Spleen (tissue), 7 donors: ENCODE measurements around the gene FDX2.

Source experiments
- POLR2A ChIP-seq, 3 donors: fragments of 450-650 bp; IDR thresholded peaks; one replicate each; pipeline ENCODE4 v1.5.1; 2017; ENCODE audit warnings: antibody characterized with exemption in 3 of 3, mild to moderate bottlenecking in 1 of 3
- POLR2AphosphoS5 ChIP-seq, 3 donors: sonication (generic); formaldehyde crosslinking; IDR thresholded peaks; one replicate each; pipeline ENCODE4 v1.5.1; 2017; ENCODE audit warnings: antibody characterized with exemption in 3 of 3
- TF ChIP-seq, protein P1 (sequence below), 11 experiments: fragments of 200-600 bp in 7 of 11; fragments of 450-650 bp in 4 of 11; sonication (generic) in 4 of 11; IDR thresholded peaks in 8 of 11; conservative IDR thresholded peaks in 3 of 11; 1 replicate in 7 of 11; 2 replicates in 4 of 11; pipeline versions ENCODE4 v1.4.0 to v1.8.0; 2016 to 2021; ENCODE audit warnings: antibody characterized with exemption in 11 of 11, inconsistent platforms in 4 of 11, mild to moderate bottlenecking in 1 of 11
- donor health status: DM: no; HTN: no; CAD: no; lungs with moderate emphysema.
- donor health status: DM: no; HTN: no; CAD: no.
- donor health status: DM: no; HTN: no; CAD: no.

DNA sequence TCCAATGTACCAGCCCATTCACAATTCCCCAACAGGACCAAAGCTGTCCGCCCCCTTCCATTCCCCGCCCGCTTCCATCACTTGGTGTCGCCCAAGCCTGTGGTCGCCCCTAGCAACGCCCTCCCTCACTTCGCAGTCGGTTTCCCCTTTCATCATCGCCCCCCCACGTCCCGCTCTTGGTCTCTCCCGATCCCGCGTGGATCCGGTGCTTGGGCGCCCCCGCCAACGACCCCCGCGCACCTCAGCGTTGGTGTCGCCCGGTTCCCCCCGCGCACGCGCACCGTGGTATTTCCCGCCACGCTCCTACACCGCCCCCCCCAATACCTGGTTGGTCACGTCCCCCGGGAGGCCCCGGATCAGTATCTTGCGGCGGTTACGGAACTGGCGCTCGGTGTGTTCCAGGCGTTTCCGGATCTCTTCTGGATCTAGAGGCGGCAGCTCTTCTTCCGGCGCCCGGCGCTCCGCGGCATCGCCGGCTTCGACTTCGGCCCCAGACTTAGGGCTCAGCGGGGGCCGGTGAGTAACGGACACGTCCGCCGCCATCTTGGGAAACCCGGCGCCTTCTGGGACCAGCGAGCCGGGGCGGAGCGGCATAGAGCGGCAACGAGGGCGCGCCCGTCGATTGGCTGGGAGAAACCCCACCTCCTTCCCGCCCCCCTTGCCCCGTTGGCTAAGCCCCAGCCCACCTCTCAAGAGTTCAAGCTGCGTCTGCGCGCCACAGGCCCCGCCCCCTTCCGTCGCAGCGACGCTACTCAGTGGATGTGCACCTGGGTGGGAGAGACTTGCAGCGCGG lies 17.3 kb upstream of the FDX2 start, which contains the start of gene RAVER1:
- TF ChIP-seq, protein P1, sequence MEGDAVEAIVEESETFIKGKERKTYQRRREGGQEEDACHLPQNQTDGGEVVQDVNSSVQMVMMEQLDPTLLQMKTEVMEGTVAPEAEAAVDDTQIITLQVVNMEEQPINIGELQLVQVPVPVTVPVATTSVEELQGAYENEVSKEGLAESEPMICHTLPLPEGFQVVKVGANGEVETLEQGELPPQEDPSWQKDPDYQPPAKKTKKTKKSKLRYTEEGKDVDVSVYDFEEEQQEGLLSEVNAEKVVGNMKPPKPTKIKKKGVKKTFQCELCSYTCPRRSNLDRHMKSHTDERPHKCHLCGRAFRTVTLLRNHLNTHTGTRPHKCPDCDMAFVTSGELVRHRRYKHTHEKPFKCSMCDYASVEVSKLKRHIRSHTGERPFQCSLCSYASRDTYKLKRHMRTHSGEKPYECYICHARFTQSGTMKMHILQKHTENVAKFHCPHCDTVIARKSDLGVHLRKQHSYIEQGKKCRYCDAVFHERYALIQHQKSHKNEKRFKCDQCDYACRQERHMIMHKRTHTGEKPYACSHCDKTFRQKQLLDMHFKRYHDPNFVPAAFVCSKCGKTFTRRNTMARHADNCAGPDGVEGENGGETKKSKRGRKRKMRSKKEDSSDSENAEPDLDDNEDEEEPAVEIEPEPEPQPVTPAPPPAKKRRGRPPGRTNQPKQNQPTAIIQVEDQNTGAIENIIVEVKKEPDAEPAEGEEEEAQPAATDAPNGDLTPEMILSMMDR (IDR thresholded peaks at IDR 0.05 in 8 of 11, conservative IDR thresholded peaks at IDR 0.05 in 3 of 11), result peak in 2 of 11 experiments; percentile 24 to 31
- TF ChIP-seq POLR2A (IDR thresholded peaks at IDR 0.05) (peak in 1 of 3 donors; percentile 11), POLR2AphosphoS5 (IDR thresholded peaks at IDR 0.05) (peak; percentile 94 to 97 (median 95))
